HG02642 (cell line): ENCODE measurements around the gene FBXL5.
A peak's percentile ranks its signal among the peaks of the same experiment; 100 is the strongest.

ENCODE experiments used
- ATAC-seq: cut with Tn5 transposase; IDR thresholded peaks from one replicate; pipeline ENCODE4 v1.9.1; 2021; ENCODE audit warnings: mild to moderate bottlenecking; ENCODE audit not compliant: unreplicated experiment, poor library complexity

FBXL5 gene

GRCh38 chr4:15655223-15656037, at the start of gene FBXL5:
TSS of gene FBXL5 (minus strand) at chr4:15655357. CDS start at chr4:15655287, 70 bp downstream.
- peak; percentile 78 for ATAC-seq

GRCh38 chr4:15704129-15704528, 49.0 kb upstream of the FBXL5 start:
- ATAC-seq = no peak

GRCh38 chr4:15703439-15703838, 48.3 kb upstream of the FBXL5 start:
- no peak for ATAC-seq

GRCh38 chr4:15702941-15703403, 47.8 kb upstream of the FBXL5 start, which contains the start of gene BST1:
TSS of gene BST1 (plus strand) at chr4:15703065. CDS start at chr4:15703145, 80 bp downstream.
- peak; percentile 80 for ATAC-seq

- no peak for ATAC-seq
Measured at GRCh38 chr4:15696866-15697265, 41.7 kb upstream of the FBXL5 start.

GRCh38 chr4:15695729-15696128, 40.6 kb upstream of the FBXL5 start:
- ATAC-seq = no peak

- no peak for ATAC-seq
Measured at GRCh38 chr4:15695240-15695699, 40.1 kb upstream of the FBXL5 start.

GRCh38 chr4:15694431-15694830, 39.3 kb upstream of the FBXL5 start:
- no peak for ATAC-seq

GRCh38 chr4:15692602-15693001, 37.4 kb upstream of the FBXL5 start:
- no peak for ATAC-seq

GRCh38 chr4:15691346-15692135, 36.4 kb upstream of the FBXL5 start:
- ATAC-seq = no peak

GRCh38 chr4:15690020-15690809, 35.1 kb upstream of the FBXL5 start:
- ATAC-seq = no peak

- ATAC-seq = no peak
Measured at GRCh38 chr4:15689540-15689939, 34.4 kb upstream of the FBXL5 start.

GRCh38 chr4:15688051-15688450, 32.9 kb upstream of the FBXL5 start:
- ATAC-seq = no peak

GRCh38 chr4:15684498-15684897, 29.3 kb upstream of the FBXL5 start:
- no peak for ATAC-seq

- ATAC-seq = no peak
Measured at GRCh38 chr4:15683143-15683495, 28.0 kb upstream of the FBXL5 start.

GRCh38 chr4:15682242-15683142, 27.3 kb upstream of the FBXL5 start:
- ATAC-seq = no peak

- ATAC-seq = peak; percentile 92
Measured at GRCh38 chr4:15681372-15682241, 26.4 kb upstream of the FBXL5 start, which contains the start of gene FAM200B. TSS of gene FAM200B (plus strand) at chr4:15681827. CDS start at chr4:15686978, 5,151 bp downstream.

GRCh38 chr4:15681067-15681371, 25.9 kb upstream of the FBXL5 start:
- no peak for ATAC-seq
